ENCODE data around the gene IDH3B. TPM values are rescaled to one million over a fixed set of nuclear protein-coding genes. Genes with fewer than 3 reads are reported as not detected.

The IDH3B gene
- 75.5 and 83.9 TPM in 2 replicates for total RNA-seq

GRCh38 chr20:2663887-2664719 lies at the start of gene IDH3B:
Gene IDH3B (minus strand): TSS chr20:2664216. CDS start chr20:2664188, 28 bp downstream.

DNA sequence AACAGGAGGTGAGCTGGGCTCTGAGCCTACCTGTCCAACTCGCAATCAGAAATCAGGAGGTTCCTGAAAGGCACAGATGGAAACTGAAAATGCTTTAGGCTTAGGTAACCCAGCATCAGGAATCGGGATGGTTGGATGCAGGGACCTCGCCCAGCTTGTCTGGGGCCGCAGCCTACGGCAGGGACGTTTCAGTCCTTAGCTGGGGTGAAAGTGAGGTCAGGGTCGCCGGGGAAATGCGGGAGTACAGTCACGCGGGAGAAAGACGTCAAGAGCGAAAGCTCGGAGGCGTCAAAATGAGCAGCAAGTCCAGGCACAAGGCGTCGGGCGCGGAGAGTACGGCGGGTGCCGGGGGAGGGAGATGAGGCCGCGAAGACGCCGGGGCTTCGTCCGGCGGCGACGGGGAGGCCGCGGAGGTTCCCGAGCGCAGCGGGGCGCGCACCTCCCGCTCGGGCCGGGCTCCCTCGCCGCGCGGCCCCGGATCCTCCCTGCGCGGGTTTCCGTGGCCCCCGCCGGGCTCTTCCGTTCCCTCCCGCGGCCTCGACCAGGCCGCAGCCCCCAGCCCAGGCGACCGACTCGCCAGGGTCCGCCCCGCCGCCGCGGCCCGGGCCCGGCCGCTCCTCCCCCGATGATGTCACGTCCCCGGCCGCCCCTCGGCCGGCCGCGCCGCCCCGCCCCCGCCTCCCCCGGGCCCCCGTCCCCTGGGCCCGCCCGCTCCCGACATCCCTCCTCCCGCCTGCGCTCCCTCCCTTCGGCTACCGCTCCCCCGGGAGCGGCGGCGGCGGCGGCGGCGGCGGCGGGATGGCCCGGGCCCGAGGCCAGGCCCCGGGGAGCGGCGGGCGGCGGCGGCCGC lies 28.2 kb upstream of the IDH3B start, which contains the start of gene EBF4:
Gene EBF4 (plus strand): TSS at position 745 of the 850 bp plus-strand sequence. CDS start 866 bp downstream, outside the sequence.

GRCh38 chr20:2651772-2652723 lies 12.0 kb downstream of the IDH3B start, which contains the start of gene NOP56:
Gene NOP56 (plus strand): TSS chr20:2652632. CDS start chr20:2652661, 29 bp downstream.

Other genes starting within 250 kb of the IDH3B start
- gene SNRPB, start 193.4 kb downstream of the IDH3B start, total RNA-seq = 257 and 267 TPM in 2 replicates
- gene ZNF343, start 155.3 kb downstream of the IDH3B start, total RNA-seq = 9.6 and 9.7 TPM in 2 replicates
- gene TMC2, start 127.6 kb downstream of the IDH3B start, total RNA-seq = not detected in 2 replicates
- 93.5 and 97.7 TPM in 2 replicates for gene NOP56, start 11.6 kb downstream of the IDH3B start, total RNA-seq
- gene EBF4, start 28.6 kb upstream of the IDH3B start, total RNA-seq = 0.49 and 1.4 TPM in 2 replicates
- gene CPXM1, start 136.4 kb upstream of the IDH3B start, total RNA-seq = 0.97 and 2.5 TPM in 2 replicates
- gene C20orf141, start 150.8 kb upstream of the IDH3B start, total RNA-seq = 1.5 TPM in 1 of 2 replicates, not detected in the other
- gene TMEM239, start 152.1 kb upstream of the IDH3B start, total RNA-seq = not detected in 2 replicates
- 21.9 and 36.6 TPM in 2 replicates for gene PCED1A, start 176.4 kb upstream of the IDH3B start, total RNA-seq
- 31.1 and 40.6 TPM in 2 replicates for gene VPS16, start 176.5 kb upstream of the IDH3B start, total RNA-seq
- 46.0 and 61.7 TPM in 2 replicates for gene PTPRA, start 209.3 kb upstream of the IDH3B start, total RNA-seq

Data from cardiac atrium fibroblast (primary cell).